ENCODE results near the gene ITGA6.

Gene ITGA6

GRCh38 chr2:172440795-172441194, 13.4 kb downstream of the ITGA6 start:
- DNase-seq (ENCODE audit: low spot score) = no peak

- DNase-seq (ENCODE audit: low spot score) = no peak
These were observed 14.9 kb downstream of the ITGA6 start for GRCh38 chr2:172442072-172442895.

- DNase-seq (ENCODE audit: low spot score) = peak; percentile 5
These were observed 18.5 kb downstream of the ITGA6 start for GRCh38 chr2:172445851-172446250.

- no peak for DNase-seq (ENCODE audit: low spot score)
These were observed 19.2 kb downstream of the ITGA6 start for GRCh38 chr2:172446474-172447063.

GRCh38 chr2:172447811-172448493, 20.6 kb downstream of the ITGA6 start:
- peak; percentile 1 for DNase-seq (ENCODE audit: low spot score)

GRCh38 chr2:172448544-172449267, 21.3 kb downstream of the ITGA6 start:
- peak; percentile 26 for DNase-seq (ENCODE audit: low spot score)

- peak; percentile 27 for DNase-seq (ENCODE audit: low spot score)
These were observed 22.6 kb downstream of the ITGA6 start for GRCh38 chr2:172449911-172450550.

- DNase-seq (ENCODE audit: low spot score) = no peak
These were observed 24.5 kb downstream of the ITGA6 start for GRCh38 chr2:172451923-172452322.

- DNase-seq (ENCODE audit: low spot score) = no peak
These were observed 25.5 kb downstream of the ITGA6 start for GRCh38 chr2:172452845-172453244.

- DNase-seq (ENCODE audit: low spot score) = no peak
These were observed 27.2 kb downstream of the ITGA6 start for GRCh38 chr2:172454404-172455120.

- DNase-seq (ENCODE audit: low spot score) = no peak
These were observed 27.7 kb downstream of the ITGA6 start for GRCh38 chr2:172455121-172455515.

GRCh38 chr2:172456002-172456401, 28.6 kb downstream of the ITGA6 start:
- DNase-seq (ENCODE audit: low spot score) = no peak

- no peak for DNase-seq (ENCODE audit: low spot score)
These were observed 30.1 kb downstream of the ITGA6 start for GRCh38 chr2:172457536-172457935.

- no peak for DNase-seq (ENCODE audit: low spot score)
These were observed 31.3 kb downstream of the ITGA6 start for GRCh38 chr2:172458561-172459124.

GRCh38 chr2:172460780-172461201, 33.4 kb downstream of the ITGA6 start:
- DNase-seq (ENCODE audit: low spot score) = no peak

GRCh38 chr2:172461591-172462372, 34.4 kb downstream of the ITGA6 start:
- DNase-seq (ENCODE audit: low spot score) = peak; percentile 79

- no peak for DNase-seq (ENCODE audit: low spot score)
These were observed 35.0 kb downstream of the ITGA6 start for GRCh38 chr2:172462373-172462848.

GRCh38 chr2:172462849-172463381, 35.5 kb downstream of the ITGA6 start:
- no peak for DNase-seq (ENCODE audit: low spot score)

- no peak for DNase-seq (ENCODE audit: low spot score)
These were observed 37.2 kb downstream of the ITGA6 start for GRCh38 chr2:172464400-172465129.

Measured in ecto neural progenitor cell (in vitro differentiated cells).